Body of pancreas (tissue), 4 donors: Measurements from ENCODE around the gene IL2RA. TPM values are rescaled to one million over a fixed set of nuclear protein-coding genes. Genes with fewer than 3 reads are reported as not detected.
A peak's percentile ranks its signal among the peaks of the same experiment; 100 is the strongest.

ENCODE experiments used
- ATAC-seq: fragments of 150-250 bp; one replicate; pipeline ENCODE4 v1.9.1; 2016
- DNase-seq, 4 donors: peaks; one replicate each; pipeline ENCODE4 v3.0.0-alpha.2; 2019
- H3K27ac ChIP-seq, 4 donors: fragments of 200-600 bp; sonication (generic); 1 replicate in 3 of 4; 2 replicates in 1 of 4; pipeline versions ENCODE4 v1.5.1 to v1.6.1; 2016 to 2019; ENCODE audit warnings: mild to moderate bottlenecking in 1 of 4, mixed read lengths in 1 of 4, moderate library complexity in 1 of 4
- H3K27me3 ChIP-seq, 2 donors: fragments of 200-600 bp; sonication (generic); one replicate each; pipeline ENCODE4 v1.6.0; 2016; ENCODE audit warnings: mild to moderate bottlenecking in 1 of 2
- H3K36me3 ChIP-seq, 2 donors: fragments of 200-600 bp; sonication (generic); replicated peaks in 1 of 2; 2 replicates each; pipeline ENCODE4 v1.5.1; 2016; ENCODE audit warnings: low read depth in 2 of 2; ENCODE audit not compliant: insufficient read depth in 1 of 2
- H3K4me1 ChIP-seq: fragments of 200-600 bp; sonication (generic); one replicate; pipeline ENCODE4 v1.6.0; 2016
- H3K4me3 ChIP-seq, 2 donors: fragments of 200-600 bp; sonication (generic); 1 replicate in 1 of 2; 2 replicates in 1 of 2; pipeline ENCODE4 v1.5.1; 2016 to 2019
- H3K9me3 ChIP-seq, 3 donors: fragments of 200-600 bp; sonication (generic); 1 replicate in 2 of 3; 2 replicates in 1 of 3; pipeline ENCODE4 v1.5.1; 2016
- POLR2A ChIP-seq, 3 donors: fragments of 450-650 bp; IDR thresholded peaks; one replicate each; pipeline ENCODE4 v1.6.1; 2016; ENCODE audit warnings: antibody characterized with exemption in 3 of 3, mild to moderate bottlenecking in 2 of 3
- WGBS, 2 donors: methylation state at CpG; one replicate each; pipeline ENCODE4 v1.1.5; 2017; 5-methylcytosine and 5-hydroxymethylcytosine counted together
- intact Hi-C: fragments of 100-400 bp; cut with DNase I; formaldehyde crosslinking; loops from one replicate; pipeline ENCODE4 v1.15.1; 2023
- total RNA-seq, 2 donors: library from RNA; depleted of rRNA; stranded (reverse); fragments of >200 nt; gene quantifications; one replicate each; pipeline ENCODE4 v1.1.0, GENCODE V29; 2016
- TF ChIP-seq, protein P1 (sequence below), 7 experiments: fragments of 450-650 bp in 4 of 7; fragments of 200-600 bp in 3 of 7; sonication (generic) in 3 of 7; IDR thresholded peaks; one replicate each; pipeline ENCODE4 v1.5.1; 2016 to 2019; ENCODE audit warnings: antibody characterized with exemption in 7 of 7

Gene IL2RA
- total RNA-seq, 2 donors from 2014 or later = 0.52 to 0.99 TPM

DNA sequence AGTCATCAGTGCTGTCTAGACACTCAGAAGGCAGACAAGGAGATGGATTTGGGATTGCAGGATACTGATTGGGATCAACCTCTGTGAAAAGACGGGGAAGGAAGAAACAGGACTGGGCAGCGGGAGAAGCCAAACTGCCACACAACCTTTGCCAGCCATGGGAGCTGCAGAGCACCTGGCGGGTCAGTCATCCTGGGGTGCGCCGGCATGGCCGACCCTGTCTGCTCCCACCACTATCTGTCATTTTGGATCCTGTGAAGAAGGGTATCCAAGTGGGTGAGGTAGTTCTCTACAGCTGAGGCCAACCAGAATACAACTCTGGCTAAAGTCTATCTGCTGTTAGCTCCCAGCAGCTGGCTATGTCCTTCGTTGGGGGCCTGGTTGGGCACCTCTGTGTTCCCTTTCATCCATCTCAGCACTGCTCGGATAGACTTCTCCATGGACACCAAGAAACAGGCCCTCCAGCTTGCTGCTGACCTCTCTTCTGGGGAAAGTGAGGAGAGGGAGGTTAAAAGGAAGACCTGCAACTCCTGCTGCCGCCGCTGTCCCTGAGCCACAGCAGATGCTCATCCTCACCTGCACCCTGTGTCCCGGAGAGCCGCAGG is 15.0 kb upstream of the IL2RA start:
- DNase-seq = no peak
- no peak overlapping the region for H3K27ac ChIP-seq
- H3K27me3 ChIP-seq = no peaks in the 10 kb centered on the region
- no peaks in the 10 kb centered on the region for H3K4me1 ChIP-seq
- intact Hi-C loops = no loop called here
- no peak for ATAC-seq
- H3K36me3 ChIP-seq = no peaks in the 10 kb centered on the region
- TF ChIP-seq, protein P1, sequence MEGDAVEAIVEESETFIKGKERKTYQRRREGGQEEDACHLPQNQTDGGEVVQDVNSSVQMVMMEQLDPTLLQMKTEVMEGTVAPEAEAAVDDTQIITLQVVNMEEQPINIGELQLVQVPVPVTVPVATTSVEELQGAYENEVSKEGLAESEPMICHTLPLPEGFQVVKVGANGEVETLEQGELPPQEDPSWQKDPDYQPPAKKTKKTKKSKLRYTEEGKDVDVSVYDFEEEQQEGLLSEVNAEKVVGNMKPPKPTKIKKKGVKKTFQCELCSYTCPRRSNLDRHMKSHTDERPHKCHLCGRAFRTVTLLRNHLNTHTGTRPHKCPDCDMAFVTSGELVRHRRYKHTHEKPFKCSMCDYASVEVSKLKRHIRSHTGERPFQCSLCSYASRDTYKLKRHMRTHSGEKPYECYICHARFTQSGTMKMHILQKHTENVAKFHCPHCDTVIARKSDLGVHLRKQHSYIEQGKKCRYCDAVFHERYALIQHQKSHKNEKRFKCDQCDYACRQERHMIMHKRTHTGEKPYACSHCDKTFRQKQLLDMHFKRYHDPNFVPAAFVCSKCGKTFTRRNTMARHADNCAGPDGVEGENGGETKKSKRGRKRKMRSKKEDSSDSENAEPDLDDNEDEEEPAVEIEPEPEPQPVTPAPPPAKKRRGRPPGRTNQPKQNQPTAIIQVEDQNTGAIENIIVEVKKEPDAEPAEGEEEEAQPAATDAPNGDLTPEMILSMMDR (IDR thresholded peaks at IDR 0.05) = no peak
- no peak for TF ChIP-seq POLR2A (IDR thresholded peaks at IDR 0.05)
- 73 to 78% methylated on average over 8 to 10 of the region's 12 CpGs for WGBS, 2 donors
- H3K4me3 ChIP-seq = no peak overlapping the region
- H3K9me3 ChIP-seq = no peaks in the 10 kb centered on the region

DNA sequence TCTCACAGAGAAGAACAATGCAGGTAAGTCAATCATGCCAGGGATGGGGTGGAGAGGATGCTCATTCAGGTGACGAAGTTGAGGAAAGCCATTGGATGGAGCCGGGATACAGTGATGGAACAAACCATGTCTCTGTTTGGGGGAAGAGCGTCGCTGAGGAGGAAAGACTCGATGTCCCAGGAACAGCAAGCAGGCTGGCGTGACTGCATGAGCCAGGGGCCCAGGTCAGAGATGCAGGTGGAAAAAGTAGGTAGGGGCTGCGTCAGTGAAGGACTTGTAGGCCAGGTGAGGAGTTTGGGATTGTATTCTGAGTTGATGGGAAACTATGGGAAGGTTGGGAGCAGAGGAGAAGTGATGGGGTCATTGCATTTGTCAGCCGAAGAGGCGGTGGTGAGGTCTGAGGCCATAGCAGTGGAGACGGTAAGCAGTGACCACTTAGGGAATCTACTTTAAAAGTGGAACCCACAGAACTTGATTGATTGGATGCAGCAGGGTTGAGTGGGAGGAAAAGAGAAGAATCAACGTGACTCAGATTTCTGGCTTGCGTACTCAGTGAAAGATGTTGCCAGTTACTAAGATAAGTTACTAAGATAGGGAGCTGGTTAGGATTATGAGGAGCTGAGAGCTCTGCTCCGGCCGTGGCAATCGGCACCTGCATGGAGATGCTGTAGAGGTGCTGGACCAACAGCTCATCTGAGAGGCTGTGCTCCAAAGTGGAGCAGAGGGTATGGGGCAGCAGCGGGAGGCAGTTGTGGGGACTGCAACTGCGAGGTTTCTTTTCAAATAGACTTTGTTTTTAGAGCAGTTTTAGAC is 12.5 kb upstream of the IL2RA start:
- H3K4me1 ChIP-seq = no peaks in the 10 kb centered on the region
- H3K9me3 ChIP-seq = no peaks in the 10 kb centered on the region
- no peak overlapping the region for H3K27ac ChIP-seq
- no peak overlapping the region for H3K4me3 ChIP-seq
- DNase-seq = peak in 1 of 4 donors; percentile 30
- no peaks in the 10 kb centered on the region for H3K36me3 ChIP-seq
- no peak for TF ChIP-seq POLR2A (IDR thresholded peaks at IDR 0.05)
- TF ChIP-seq, protein P1 (IDR thresholded peaks at IDR 0.05) = no peak
- ATAC-seq = peak; percentile 38
- no peaks in the 10 kb centered on the region for H3K27me3 ChIP-seq
- 59 to 63% methylated on average over 17 of the region's 17 CpGs for WGBS, 2 donors
- intact Hi-C loops = no loop called here

DNA sequence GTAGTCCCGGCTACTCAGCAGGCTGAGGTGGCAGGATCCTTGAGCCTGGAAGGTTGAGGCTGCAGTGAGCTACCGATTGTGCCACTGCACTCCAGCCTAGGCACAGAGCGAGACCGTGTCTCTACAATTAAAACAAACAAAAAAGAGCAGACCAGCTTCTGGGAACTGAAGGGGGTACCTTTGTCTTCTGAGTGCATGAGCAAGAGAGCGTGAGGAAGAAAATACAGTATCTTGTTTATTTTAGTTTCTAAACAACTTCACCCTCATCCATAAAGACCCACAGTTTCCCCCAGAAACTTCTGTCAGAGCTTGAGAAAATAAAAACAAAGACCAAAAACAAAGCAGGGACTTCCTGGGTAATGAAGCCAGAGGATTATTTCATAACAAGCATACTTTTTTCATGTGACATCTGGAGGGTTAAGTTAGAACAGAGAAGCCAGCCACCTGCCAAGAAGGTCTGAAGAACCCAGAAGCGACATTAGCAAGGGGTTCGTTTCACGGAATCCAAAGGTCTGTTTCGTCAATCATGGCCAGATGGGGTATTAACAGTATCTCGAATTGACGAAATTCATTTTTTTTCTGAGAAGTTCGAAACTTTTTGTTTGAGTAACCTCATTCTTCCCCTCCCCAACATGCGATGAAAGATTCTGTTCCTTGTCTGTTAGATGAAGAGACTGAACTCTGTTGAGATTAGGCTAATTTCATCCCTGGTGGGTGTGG is 10.2 kb upstream of the IL2RA start:
- TF ChIP-seq POLR2A (IDR thresholded peaks at IDR 0.05) = no peak
- TF ChIP-seq, protein P1 (IDR thresholded peaks at IDR 0.05) = no peak
- Histone ChIP-seq H3K9me3 (no peaks in the 10 kb centered on the region), H3K4me3 (no peak overlapping the region), H3K36me3 (no peaks in the 10 kb centered on the region), H3K27ac (no peak overlapping the region), H3K4me1 (no peaks in the 10 kb centered on the region), H3K27me3 (no peaks in the 10 kb centered on the region)
- intact Hi-C loops = no loop called here
- whole genome bisulfite sequencing, 2 donors = 60 to 64% methylated on average over 13 of the region's 13 CpGs
- no peak for ATAC-seq
- DNase-seq = no peak

DNA sequence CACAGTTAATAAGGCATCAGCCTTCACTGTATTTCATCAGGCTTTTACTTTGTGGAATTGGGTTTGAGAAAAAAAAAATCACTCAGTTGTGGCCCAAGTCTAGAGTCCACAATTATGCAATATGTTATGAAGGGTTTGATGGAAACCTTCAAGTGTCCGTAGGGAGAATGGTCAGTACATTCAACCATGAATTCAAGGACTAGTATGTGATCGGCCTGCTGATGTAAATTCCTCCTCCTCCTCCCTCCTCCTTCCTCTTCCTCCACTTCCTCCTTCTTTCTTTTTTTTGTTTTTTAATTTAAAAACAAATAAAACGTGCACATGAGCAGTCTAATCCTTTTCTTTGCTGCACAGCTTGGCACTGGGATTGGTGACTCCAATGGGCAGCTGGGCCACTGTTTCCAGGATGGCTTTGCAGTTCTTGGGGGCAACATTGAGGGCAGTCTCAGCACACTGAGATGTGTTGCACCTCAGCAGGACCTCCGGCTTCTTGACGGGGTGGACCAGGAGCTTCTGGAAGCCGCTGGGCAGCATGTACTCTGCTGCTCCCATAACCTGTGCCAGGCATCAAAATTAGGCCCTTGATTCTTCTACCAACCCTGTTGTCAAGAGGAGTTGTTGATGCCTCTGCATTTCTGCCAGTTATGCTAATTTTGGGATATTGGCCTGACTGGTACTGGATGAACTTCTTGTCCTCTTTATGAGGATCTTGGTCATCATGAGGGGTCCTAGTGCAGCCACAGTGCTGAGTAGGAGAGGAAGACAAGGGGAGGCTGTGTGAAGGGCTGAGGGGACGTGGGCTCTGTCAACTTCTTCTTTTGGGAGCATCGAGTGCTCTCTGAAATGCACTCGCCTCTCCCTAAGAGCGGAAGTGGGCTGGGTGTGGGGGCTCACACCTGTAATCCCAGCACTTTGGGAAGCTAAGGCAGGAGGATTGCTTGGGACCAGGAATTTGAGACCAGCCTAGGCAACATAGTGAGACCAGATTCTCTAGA is 9.3 kb upstream of the IL2RA start:
- no peaks in the 10 kb centered on the region for H3K4me1 ChIP-seq
- DNase-seq = peak in 1 of 4 donors; percentile 4
- no peak for ATAC-seq
- no peaks in the 10 kb centered on the region for H3K36me3 ChIP-seq
- intact Hi-C loops = no loop called here
- no peak for TF ChIP-seq POLR2A (IDR thresholded peaks at IDR 0.05)
- TF ChIP-seq, protein P1 (IDR thresholded peaks at IDR 0.05) = no peak
- no peaks in the 10 kb centered on the region for H3K9me3 ChIP-seq
- no peak overlapping the region for H3K27ac ChIP-seq
- H3K4me3 ChIP-seq = no peak overlapping the region
- no peaks in the 10 kb centered on the region for H3K27me3 ChIP-seq
- WGBS, 2 donors = 68 to 77% methylated on average over 10 of the region's 10 CpGs
